ENCODE data around the gene TRMT112. TPM values are rescaled to one million over a fixed set of nuclear protein-coding genes. Genes with fewer than 3 reads are reported as not detected.
A peak's percentile ranks its signal among the peaks of the same experiment; 100 is the strongest.

Gene TRMT112
- polyA plus RNA-seq, 1 donor = 167 TPM

GRCh38 chr11:64284962-64285884 lies 32.1 kb downstream of the TRMT112 start, which contains the start of gene GPR137:
Gene GPR137, plus strand, starts transcription at chr11:64285848. Its CDS starts 677 bp downstream, at chr11:64286525.
- Histone ChIP-seq H3K36me3 (ENCODE audit: control insufficient read depth, insufficient read depth, low read length) (peaks cover 7% of the 10 kb centered on the region), H3K9me3 (ENCODE audit: control insufficient read depth, low read depth, low read length) (no peaks in the 10 kb centered on the region), H3K4me3 (ENCODE audit: low read length) (peak within 1 kb of the TSS; percentile 76), H3K4me1 (ENCODE audit: control insufficient read depth, insufficient read depth, low read length) (peaks cover 17% of the 10 kb centered on the region), H3K27ac (ENCODE audit: low read length) (peak within 1 kb of the TSS; percentile 94), H3K27me3 (ENCODE audit: control insufficient read depth, insufficient read depth, low read length) (peaks cover 9% of the 10 kb centered on the region)
- peak; percentile 79 to 94 for DNase-seq
- WGBS (ENCODE audit: insufficient coverage, low lambda C conversion rate) = no CpG with 5 or more reads among the region's 102 CpGs

GRCh38 chr11:64284048-64284961 lies 33.1 kb downstream of the TRMT112 start, which contains the start of gene BAD:
Gene BAD, minus strand, starts transcription at chr11:64284665. Its CDS starts 297 bp downstream, at chr11:64284368.
- DNase-seq = peak; percentile 93 to 96
- peak within 1 kb of the TSS; percentile 76 for H3K4me3 ChIP-seq (ENCODE audit: low read length)
- no peaks in the 10 kb centered on the region for H3K27me3 ChIP-seq (ENCODE audit: control insufficient read depth, insufficient read depth, low read length)
- H3K9me3 ChIP-seq (ENCODE audit: control insufficient read depth, low read depth, low read length) = no peaks in the 10 kb centered on the region
- peak within 1 kb of the TSS; percentile 94 for H3K27ac ChIP-seq (ENCODE audit: low read length)
- peaks cover 17% of the 10 kb centered on the region for H3K4me1 ChIP-seq (ENCODE audit: control insufficient read depth, insufficient read depth, low read length)
- no CpG with 5 or more reads among the region's 44 CpGs for WGBS (ENCODE audit: insufficient coverage, low lambda C conversion rate)
- peaks cover 7% of the 10 kb centered on the region for H3K36me3 ChIP-seq (ENCODE audit: control insufficient read depth, insufficient read depth, low read length)

GRCh38 chr11:64283092-64283491 lies 34.3 kb downstream of the TRMT112 start:
- no peaks in the 10 kb centered on the region for H3K27me3 ChIP-seq (ENCODE audit: control insufficient read depth, insufficient read depth, low read length)
- H3K27ac ChIP-seq (ENCODE audit: low read length) = no peak overlapping the region
- H3K4me1 ChIP-seq (ENCODE audit: control insufficient read depth, insufficient read depth, low read length) = peaks cover 17% of the 10 kb centered on the region
- no peak for DNase-seq
- WGBS (ENCODE audit: insufficient coverage, low lambda C conversion rate) = no CpG with 5 or more reads among the region's 3 CpGs
- no peak overlapping the region for H3K4me3 ChIP-seq (ENCODE audit: low read length)
- peaks cover 16% of the 10 kb centered on the region for H3K36me3 ChIP-seq (ENCODE audit: control insufficient read depth, insufficient read depth, low read length)
- no peaks in the 10 kb centered on the region for H3K9me3 ChIP-seq (ENCODE audit: control insufficient read depth, low read depth, low read length)

GRCh38 chr11:64281957-64282770 lies 35.2 kb downstream of the TRMT112 start:
- 100% methylated on average over 2 of the region's 22 CpGs for WGBS (ENCODE audit: insufficient coverage, low lambda C conversion rate)
- no peak overlapping the region for H3K4me3 ChIP-seq (ENCODE audit: low read length)
- DNase-seq = no peak
- peaks cover 21% of the 10 kb centered on the region for H3K36me3 ChIP-seq (ENCODE audit: control insufficient read depth, insufficient read depth, low read length)
- no peaks in the 10 kb centered on the region for H3K9me3 ChIP-seq (ENCODE audit: control insufficient read depth, low read depth, low read length)
- no peak overlapping the region for H3K27ac ChIP-seq (ENCODE audit: low read length)
- peaks cover 17% of the 10 kb centered on the region for H3K4me1 ChIP-seq (ENCODE audit: control insufficient read depth, insufficient read depth, low read length)
- no peaks in the 10 kb centered on the region for H3K27me3 ChIP-seq (ENCODE audit: control insufficient read depth, insufficient read depth, low read length)

- WGBS (ENCODE audit: insufficient coverage, low lambda C conversion rate) = no CpG with 5 or more reads among the region's 8 CpGs
- H3K27me3 ChIP-seq (ENCODE audit: control insufficient read depth, insufficient read depth, low read length) = no peaks in the 10 kb centered on the region
- peaks cover 8% of the 10 kb centered on the region for H3K4me1 ChIP-seq (ENCODE audit: control insufficient read depth, insufficient read depth, low read length)
- no peak for DNase-seq
- peaks cover 38% of the 10 kb centered on the region for H3K36me3 ChIP-seq (ENCODE audit: control insufficient read depth, insufficient read depth, low read length)
- no peak overlapping the region for H3K27ac ChIP-seq (ENCODE audit: low read length)
- H3K9me3 ChIP-seq (ENCODE audit: control insufficient read depth, low read depth, low read length) = no peaks in the 10 kb centered on the region
- H3K4me3 ChIP-seq (ENCODE audit: low read length) = no peak overlapping the region
These were observed 38.7 kb downstream of the TRMT112 start for GRCh38 chr11:64278576-64279190.

- no peak overlapping the region for H3K27ac ChIP-seq (ENCODE audit: low read length)
- peaks cover 19% of the 10 kb centered on the region for H3K4me1 ChIP-seq (ENCODE audit: control insufficient read depth, insufficient read depth, low read length)
- H3K4me3 ChIP-seq (ENCODE audit: low read length) = no peak overlapping the region
- H3K27me3 ChIP-seq (ENCODE audit: control insufficient read depth, insufficient read depth, low read length) = no peaks in the 10 kb centered on the region
- H3K36me3 ChIP-seq (ENCODE audit: control insufficient read depth, insufficient read depth, low read length) = peaks cover 32% of the 10 kb centered on the region
- WGBS (ENCODE audit: insufficient coverage, low lambda C conversion rate) = no CpG with 5 or more reads among the region's 17 CpGs
- no peaks in the 10 kb centered on the region for H3K9me3 ChIP-seq (ENCODE audit: control insufficient read depth, low read depth, low read length)
- no peak for DNase-seq
These were observed 40.5 kb downstream of the TRMT112 start for GRCh38 chr11:64276653-64277431.

- no CpG with 5 or more reads among the region's 2 CpGs for WGBS (ENCODE audit: insufficient coverage, low lambda C conversion rate)
- Histone ChIP-seq H3K9me3 (ENCODE audit: control insufficient read depth, low read depth, low read length) (no peaks in the 10 kb centered on the region), H3K4me1 (ENCODE audit: control insufficient read depth, insufficient read depth, low read length) (peaks cover 21% of the 10 kb centered on the region), H3K4me3 (ENCODE audit: low read length) (no peak overlapping the region), H3K27me3 (ENCODE audit: control insufficient read depth, insufficient read depth, low read length) (no peaks in the 10 kb centered on the region), H3K36me3 (ENCODE audit: control insufficient read depth, insufficient read depth, low read length) (peaks cover 31% of the 10 kb centered on the region), H3K27ac (ENCODE audit: low read length) (no peak overlapping the region)
- DNase-seq = no peak
These were observed 41.5 kb downstream of the TRMT112 start for GRCh38 chr11:64275841-64276240.

GRCh38 chr11:64275031-64275800 lies 42.1 kb downstream of the TRMT112 start:
- WGBS (ENCODE audit: insufficient coverage, low lambda C conversion rate) = no CpG with 5 or more reads among the region's 15 CpGs
- Histone ChIP-seq H3K27me3 (ENCODE audit: control insufficient read depth, insufficient read depth, low read length) (no peaks in the 10 kb centered on the region), H3K9me3 (ENCODE audit: control insufficient read depth, low read depth, low read length) (no peaks in the 10 kb centered on the region), H3K27ac (ENCODE audit: low read length) (no peak overlapping the region), H3K36me3 (ENCODE audit: control insufficient read depth, insufficient read depth, low read length) (peaks cover 31% of the 10 kb centered on the region), H3K4me1 (ENCODE audit: control insufficient read depth, insufficient read depth, low read length) (peaks cover 21% of the 10 kb centered on the region), H3K4me3 (ENCODE audit: low read length) (no peak overlapping the region)
- DNase-seq = no peak
